SK-N-SH treated with all-trans-retinoic acid at 6 μM for 48 hours (cell line): Measurements from ENCODE around the gene TTC28.

Experiments
- ARNTL ChIP-seq: fragments of 450-650 bp; formaldehyde crosslinking; IDR thresholded peaks from 2 replicates; pipeline ENCODE4 v1.5.0; 2020; ENCODE audit warnings: low read depth, mild to moderate bottlenecking, moderate library complexity, borderline replicate concordance
- BACH2 ChIP-seq: fragments of 250-450 bp; sonication (Bioruptor Pico); IDR thresholded peaks from 2 replicates; pipeline ENCODE4 v1.9.0; 2021; ENCODE audit warnings: mild to moderate bottlenecking, borderline replicate concordance
- CSDC2 ChIP-seq: fragments of 250-450 bp; sonication (Bioruptor Pico); IDR thresholded peaks from 2 replicates; pipeline ENCODE4 v1.5.0; 2020; ENCODE audit warnings: mild to moderate bottlenecking, moderate library complexity
- ESRRG ChIP-seq: fragments of 250-450 bp; sonication (Bioruptor Pico); IDR thresholded peaks from 2 replicates; pipeline ENCODE4 v1.6.1; 2021; ENCODE audit warnings: mild to moderate bottlenecking
- PPARA ChIP-seq: fragments of 250-450 bp; sonication (Bioruptor Pico); IDR thresholded peaks from 2 replicates; pipeline ENCODE4 v1.5.0; 2020; ENCODE audit warnings: mild to moderate bottlenecking, borderline replicate concordance
- RARB ChIP-seq: fragments of 250-450 bp; sonication (Bioruptor Pico); IDR thresholded peaks from 2 replicates; pipeline ENCODE4 v1.8.0; 2021; ENCODE audit warnings: mild to moderate bottlenecking, moderate library complexity
- ZFP3 ChIP-seq: fragments of 250-450 bp; sonication (Bioruptor Pico); IDR thresholded peaks from 2 replicates; pipeline ENCODE4 v1.5.0; 2020; ENCODE audit warnings: mild to moderate bottlenecking, moderate library complexity
- ZFP30 ChIP-seq: fragments of 450-650 bp; formaldehyde crosslinking; IDR thresholded peaks from 2 replicates; pipeline ENCODE4 v1.5.0; 2022; ENCODE audit warnings: mild to moderate bottlenecking, moderate library complexity
- ZNF565 ChIP-seq: fragments of 450-650 bp; formaldehyde crosslinking; conservative IDR thresholded peaks from 2 replicates; pipeline ENCODE4 v1.5.0; 2020; ENCODE audit warnings: low read depth, mild to moderate bottlenecking, moderate library complexity
- ZNF70 ChIP-seq: fragments of 450-650 bp; formaldehyde crosslinking; IDR thresholded peaks from 2 replicates; pipeline ENCODE4 v1.5.0; 2020; ENCODE audit warnings: mild to moderate bottlenecking, moderate library complexity
- ZNF8 ChIP-seq: fragments of 450-650 bp; formaldehyde crosslinking; IDR thresholded peaks from 2 replicates; pipeline ENCODE4 v1.5.0; 2020; ENCODE audit warnings: mild to moderate bottlenecking, moderate library complexity
- TF ChIP-seq, protein P1 (sequence below): fragments of 250-450 bp; sonication (Bioruptor Pico); IDR thresholded peaks from 2 replicates; pipeline ENCODE4 v1.5.0; 2020; ENCODE audit warnings: mild to moderate bottlenecking, moderate library complexity

DNA sequence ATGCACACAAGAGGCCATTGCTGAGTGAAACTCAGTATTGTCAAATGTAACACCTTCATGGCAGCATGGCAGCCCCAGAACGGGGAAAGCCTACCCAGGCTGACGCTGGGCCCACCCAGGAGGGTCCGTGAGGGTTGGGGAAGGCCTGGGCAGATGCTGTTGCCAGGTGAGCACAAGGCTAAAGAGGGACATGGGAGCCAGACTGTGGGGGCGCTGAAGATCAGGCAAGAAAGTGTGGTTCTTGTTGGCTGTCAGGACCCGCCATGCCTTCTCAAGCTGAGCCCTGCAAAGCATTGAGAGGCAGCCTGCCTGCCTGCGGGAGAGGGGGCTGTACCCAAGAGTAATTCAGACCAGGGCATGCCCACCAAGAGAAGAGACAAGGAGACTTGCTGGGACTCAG, 675.6 kb downstream of the TTC28 start:
- TF ChIP-seq PPARA (CRISPR knock-in tag), result no peak
- no peak for TF ChIP-seq ARNTL (CRISPR knock-in tag)
- no peak for TF ChIP-seq CSDC2
- no peak for TF ChIP-seq ZFP30 (CRISPR knock-in tag)
- TF ChIP-seq BACH2 (CRISPR knock-in tag), result no peak
- TF ChIP-seq, protein P1, sequence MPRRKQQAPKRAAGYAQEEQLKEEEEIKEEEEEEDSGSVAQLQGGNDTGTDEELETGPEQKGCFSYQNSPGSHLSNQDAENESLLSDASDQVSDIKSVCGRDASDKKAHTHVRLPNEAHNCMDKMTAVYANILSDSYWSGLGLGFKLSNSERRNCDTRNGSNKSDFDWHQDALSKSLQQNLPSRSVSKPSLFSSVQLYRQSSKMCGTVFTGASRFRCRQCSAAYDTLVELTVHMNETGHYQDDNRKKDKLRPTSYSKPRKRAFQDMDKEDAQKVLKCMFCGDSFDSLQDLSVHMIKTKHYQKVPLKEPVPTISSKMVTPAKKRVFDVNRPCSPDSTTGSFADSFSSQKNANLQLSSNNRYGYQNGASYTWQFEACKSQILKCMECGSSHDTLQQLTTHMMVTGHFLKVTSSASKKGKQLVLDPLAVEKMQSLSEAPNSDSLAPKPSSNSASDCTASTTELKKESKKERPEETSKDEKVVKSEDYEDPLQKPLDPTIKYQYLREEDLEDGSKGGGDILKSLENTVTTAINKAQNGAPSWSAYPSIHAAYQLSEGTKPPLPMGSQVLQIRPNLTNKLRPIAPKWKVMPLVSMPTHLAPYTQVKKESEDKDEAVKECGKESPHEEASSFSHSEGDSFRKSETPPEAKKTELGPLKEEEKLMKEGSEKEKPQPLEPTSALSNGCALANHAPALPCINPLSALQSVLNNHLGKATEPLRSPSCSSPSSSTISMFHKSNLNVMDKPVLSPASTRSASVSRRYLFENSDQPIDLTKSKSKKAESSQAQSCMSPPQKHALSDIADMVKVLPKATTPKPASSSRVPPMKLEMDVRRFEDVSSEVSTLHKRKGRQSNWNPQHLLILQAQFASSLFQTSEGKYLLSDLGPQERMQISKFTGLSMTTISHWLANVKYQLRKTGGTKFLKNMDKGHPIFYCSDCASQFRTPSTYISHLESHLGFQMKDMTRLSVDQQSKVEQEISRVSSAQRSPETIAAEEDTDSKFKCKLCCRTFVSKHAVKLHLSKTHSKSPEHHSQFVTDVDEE, result no peak
- TF ChIP-seq ZNF70 (CRISPR knock-in tag), result no peak
- no peak for TF ChIP-seq ZNF8 (CRISPR knock-in tag)
- TF ChIP-seq ZNF565 (CRISPR knock-in tag), result no peak
- TF ChIP-seq RARB (CRISPR knock-in tag), result no peak
- no peak for TF ChIP-seq ZFP3 (CRISPR knock-in tag)
- TF ChIP-seq ESRRG, result no peak
